ENCODE data around the gene MYO15A.

- TF ChIP-seq CTCF (IDR thresholded peaks at IDR 0.05) (no peak), ZFX (IDR thresholded peaks at IDR 0.05; ENCODE audit: borderline replicate concordance) (no peak)
Measured at GRCh38 chr17:18159551-18160120, 51.1 kb downstream of the MYO15A start.

Measured in 22Rv1 (cell line).